GM18909 (cell line): Measurements from ENCODE around the gene CDKN2C.

ENCODE experiments used
- ATAC-seq: cut with Tn5 transposase; IDR thresholded peaks from one replicate; pipeline ENCODE4 v1.9.1; 2021; ENCODE audit warnings: mild to moderate bottlenecking; ENCODE audit not compliant: unreplicated experiment, poor library complexity

The CDKN2C gene

DNA sequence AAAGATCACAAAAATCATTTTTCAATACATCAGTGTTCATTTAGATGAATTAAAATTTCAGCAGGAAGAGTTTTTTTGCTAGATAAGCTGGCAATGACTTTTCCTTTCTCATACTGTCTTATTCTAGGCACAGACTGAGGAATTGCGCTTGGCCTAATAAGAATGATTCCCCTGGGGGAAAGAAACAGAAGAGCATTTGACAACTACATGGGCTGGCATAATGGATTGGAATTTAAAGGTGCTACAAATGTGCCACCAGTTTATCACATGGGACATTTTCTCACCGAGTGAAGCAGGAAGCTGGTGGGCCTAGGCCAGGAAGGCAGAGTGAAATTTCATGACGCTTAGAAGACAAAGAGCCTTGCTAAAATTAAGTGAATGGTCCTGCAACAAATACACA, 39.3 kb downstream of the CDKN2C start:
- ATAC-seq = no peak

DNA sequence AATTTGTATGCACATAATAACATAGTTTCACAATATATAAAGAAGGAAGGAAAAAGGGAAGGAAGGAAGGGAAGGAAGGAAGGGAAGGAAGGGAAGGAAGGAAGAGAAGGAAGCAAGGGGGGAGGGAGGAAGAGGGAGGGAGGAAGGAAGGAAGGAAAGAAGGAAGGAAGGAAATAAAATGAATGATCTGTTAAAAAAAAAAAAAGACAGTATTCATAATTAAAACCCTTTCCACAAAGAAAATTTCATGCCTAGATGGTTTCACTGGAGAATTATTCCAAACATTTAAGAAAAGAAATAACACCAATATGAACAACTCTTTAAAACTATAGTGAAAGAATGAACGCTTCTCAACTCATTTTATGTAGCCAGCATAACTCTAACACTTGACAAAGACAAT, 44.8 kb downstream of the CDKN2C start:
- no peak for ATAC-seq

- no peak for ATAC-seq
Observed at GRCh38 chr1:51019811-51020210, 49.8 kb downstream of the CDKN2C start.
